Gastrocnemius medialis (tissue), 4 donors: ENCODE data around the gene NCOR2.

Experiments
- CTCF ChIP-seq, 5 experiments: fragments of 450-650 bp in 3 of 5; fragments of 200-600 bp in 2 of 5; sonication (generic) in 2 of 5; IDR thresholded peaks in 4 of 5; conservative IDR thresholded peaks in 1 of 5; 1 replicate in 4 of 5; 2 replicates in 1 of 5; pipeline ENCODE4 v1.5.1; 2016 to 2019; ENCODE audit warnings: antibody characterized with exemption in 5 of 5, mild to moderate bottlenecking in 3 of 5, moderate library complexity in 3 of 5
- POLR2A ChIP-seq, 2 donors: fragments of 450-650 bp; IDR thresholded peaks; one replicate each; pipeline ENCODE4 v1.6.1; 2017; ENCODE audit warnings: antibody characterized with exemption in 2 of 2, mild to moderate bottlenecking in 2 of 2, moderate library complexity in 2 of 2

GRCh38 chr12:124577986-124578385, 10.6 kb upstream of the NCOR2 start:
- TF ChIP-seq POLR2A (IDR thresholded peaks at IDR 0.05) (no peak), CTCF (IDR thresholded peaks at IDR 0.05 in 4 of 5, conservative IDR thresholded peaks at IDR 0.05 in 1 of 5) (no peak)
